GM12892 (cell line): ENCODE results near the gene FAM120A.

Experiments used
- POLR2A ChIP-seq: IDR thresholded peaks from 2 replicates; pipeline ENCODE4 v1.6.1; 2011; ENCODE audit warnings: low read depth, low read length, control low read depth
- POLR2AphosphoS5 ChIP-seq: IDR thresholded peaks from 2 replicates; pipeline ENCODE4 v1.6.1; 2011; ENCODE audit warnings: low read depth, low read length, control low read depth

DNA sequence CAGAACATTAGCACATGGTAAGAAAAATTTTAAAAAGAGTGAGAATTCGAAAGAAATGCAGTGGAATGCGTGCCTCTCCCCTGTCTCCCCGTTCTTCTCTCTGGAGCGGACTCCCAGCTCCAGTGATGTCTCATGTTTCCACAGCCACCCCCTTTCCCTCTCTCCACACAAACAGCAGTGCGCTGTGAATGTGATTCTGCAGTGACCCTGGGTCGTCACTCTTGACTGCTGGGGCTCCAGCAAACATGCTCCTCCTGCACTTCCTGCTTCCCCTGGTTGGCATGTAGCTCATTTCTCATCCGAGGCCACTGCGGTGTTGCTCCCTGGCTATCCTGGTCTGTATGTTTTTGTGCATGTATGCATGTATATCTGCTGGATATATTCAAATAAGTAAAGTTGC lies 138.2 kb downstream of the FAM120A start:
- no peak for TF ChIP-seq POLR2AphosphoS5
- no peak for TF ChIP-seq POLR2A
